GM12892 (cell line): ENCODE data around the gene PRIMA1.

Experiments used
- DNase-seq: peaks from one replicate; pipeline ENCODE4 v3.0.0; 2011; ENCODE audit not compliant: insufficient read length
- FAIRE-seq: peaks from 2 replicates; lab custom pipeline; 2011; peaks lifted over from hg19 to GRCh38; lab: Jason Lieb, UNC
- POLR2A ChIP-seq: IDR thresholded peaks from 2 replicates; pipeline ENCODE4 v1.6.1; 2011; ENCODE audit warnings: low read depth, low read length, control low read depth
- POLR2AphosphoS5 ChIP-seq: IDR thresholded peaks from 2 replicates; pipeline ENCODE4 v1.6.1; 2011; ENCODE audit warnings: low read depth, low read length, control low read depth
- TAF1 ChIP-seq: IDR thresholded peaks from 2 replicates; pipeline ENCODE4 v1.6.1; 2011; ENCODE audit warnings: low read depth, mild to moderate bottlenecking, control low read depth, low read length, borderline replicate concordance

The PRIMA1 gene

GRCh38 chr14:93747560-93747959, 40.7 kb downstream of the PRIMA1 start:
- no peak for FAIRE-seq
- TF ChIP-seq TAF1 (no peak), POLR2AphosphoS5 (no peak), POLR2A (no peak)
- no peak for DNase-seq

DNA sequence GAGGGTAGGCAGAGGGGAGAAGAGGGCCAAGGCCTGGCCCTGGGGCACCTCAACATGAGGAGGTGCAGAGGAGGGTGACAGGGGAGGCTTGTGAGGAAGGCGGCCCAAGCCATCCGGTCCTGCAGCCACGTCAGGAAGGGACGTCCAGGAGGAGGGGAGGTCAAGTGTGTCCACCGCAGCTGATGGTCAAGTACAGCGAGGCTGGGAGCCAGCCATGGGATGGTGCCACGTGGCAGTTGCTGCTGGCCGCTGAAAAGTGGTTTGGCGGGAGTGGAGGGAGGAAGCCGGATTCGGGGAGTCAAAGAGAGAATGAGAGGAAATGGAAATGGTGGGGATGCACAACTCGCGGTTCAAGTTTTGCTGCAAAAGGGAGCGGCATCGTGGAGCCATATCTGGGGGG, 41.2 kb downstream of the PRIMA1 start:
- FAIRE-seq, result no peak
- no peak for DNase-seq
- TF ChIP-seq POLR2A, result no peak

- FAIRE-seq, result no peak
- TF ChIP-seq POLR2AphosphoS5 (no peak), TAF1 (no peak), POLR2A (no peak)
- no peak for DNase-seq
Measured at GRCh38 chr14:93745603-93746273, 42.5 kb downstream of the PRIMA1 start.

DNA sequence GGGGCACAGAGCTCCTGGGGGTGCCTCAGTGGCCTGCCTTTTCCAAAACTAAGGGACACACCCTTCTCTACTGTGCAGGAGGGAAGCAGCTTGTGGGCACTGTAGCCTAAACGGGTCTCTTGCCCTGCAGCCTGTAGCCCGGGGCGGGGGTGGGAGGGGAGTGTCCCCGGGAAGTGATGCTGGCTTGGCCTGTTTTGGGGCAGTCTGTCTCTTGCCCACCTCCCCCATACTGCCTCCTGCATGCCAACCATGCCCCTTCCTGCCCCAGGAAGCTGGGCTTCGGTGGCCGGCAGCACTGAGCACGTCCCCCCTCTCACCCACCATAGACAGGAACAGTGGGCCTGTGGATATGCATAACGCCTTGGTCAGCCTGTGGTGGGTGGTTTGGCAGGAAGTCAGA, 43.4 kb downstream of the PRIMA1 start:
- FAIRE-seq (no peak), DNase-seq (no peak)
- no peak for TF ChIP-seq POLR2AphosphoS5
- no peak for TF ChIP-seq POLR2A
- no peak for TF ChIP-seq TAF1

GRCh38 chr14:93744176-93744575, 44.1 kb downstream of the PRIMA1 start:
- FAIRE-seq, result no peak
- no peak for DNase-seq
- TF ChIP-seq POLR2A, result no peak
- TF ChIP-seq TAF1, result no peak
- no peak for TF ChIP-seq POLR2AphosphoS5

DNA sequence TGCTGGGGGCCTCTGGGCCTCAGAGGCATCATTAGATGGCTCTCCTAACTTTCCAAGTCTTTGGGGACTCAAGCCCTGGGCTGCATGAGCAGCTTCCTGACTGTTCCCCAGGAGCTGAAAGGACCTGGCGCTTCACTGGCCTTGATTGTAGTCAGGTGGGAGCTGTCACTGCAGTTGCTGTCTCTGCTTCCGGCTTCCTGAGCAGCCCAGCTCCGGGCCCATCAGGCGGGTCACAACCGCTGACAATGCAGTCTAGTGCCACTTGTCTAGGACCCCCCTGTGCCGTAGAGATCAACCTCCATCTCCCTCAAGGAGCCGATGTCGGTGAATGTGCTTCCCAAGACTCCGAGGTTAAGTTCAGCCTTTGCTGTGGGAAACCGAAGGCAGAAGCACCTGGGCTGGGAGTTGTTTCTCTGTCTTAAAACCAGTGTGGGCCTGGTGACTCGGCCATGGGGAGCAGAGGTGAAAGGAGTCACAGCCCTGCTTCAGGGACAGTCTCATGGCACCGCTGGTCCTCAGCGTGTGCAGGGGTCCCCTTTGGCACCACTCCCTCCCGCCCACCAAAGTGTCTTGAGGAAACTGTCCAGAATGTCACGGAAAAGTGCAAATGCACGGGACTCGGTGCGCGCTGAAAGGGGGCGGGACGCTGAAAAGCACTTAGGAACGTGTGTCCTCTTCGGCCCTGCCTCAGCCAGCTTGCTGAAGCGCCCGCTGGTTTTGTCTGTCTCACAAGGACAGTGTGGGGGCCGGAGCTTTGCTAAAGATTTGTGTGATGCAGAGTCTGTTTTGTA, 44.8 kb downstream of the PRIMA1 start:
- TF ChIP-seq POLR2AphosphoS5 (no peak), POLR2A (no peak), TAF1 (no peak)
- DNase-seq (no peak), FAIRE-seq (no peak)

DNA sequence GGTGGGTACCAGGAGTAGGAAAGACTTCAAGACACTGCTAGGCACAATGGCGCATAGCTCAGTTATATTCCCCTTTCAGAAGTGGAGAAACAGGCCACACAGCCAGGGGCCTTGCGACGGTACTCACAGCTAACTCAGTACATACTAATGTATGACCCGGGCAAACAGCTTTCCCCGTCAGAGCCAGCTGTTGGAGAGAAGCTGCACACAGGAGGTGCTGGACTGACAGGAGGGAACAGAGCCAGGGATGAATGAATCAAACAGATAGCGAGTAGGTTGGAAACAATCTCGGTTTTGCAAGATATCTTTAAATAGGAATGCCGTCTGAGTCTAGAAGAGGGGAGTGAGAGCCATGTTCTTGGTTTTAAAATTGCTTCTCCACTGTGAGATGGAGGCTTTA, 45.5 kb downstream of the PRIMA1 start:
- TF ChIP-seq POLR2AphosphoS5 (no peak), POLR2A (no peak), TAF1 (no peak)
- DNase-seq (no peak), FAIRE-seq (no peak)

GRCh38 chr14:93741556-93742230, 46.6 kb downstream of the PRIMA1 start:
- TF ChIP-seq TAF1, result no peak
- no peak for TF ChIP-seq POLR2AphosphoS5
- no peak for TF ChIP-seq POLR2A
- DNase-seq (no peak), FAIRE-seq (no peak)

DNA sequence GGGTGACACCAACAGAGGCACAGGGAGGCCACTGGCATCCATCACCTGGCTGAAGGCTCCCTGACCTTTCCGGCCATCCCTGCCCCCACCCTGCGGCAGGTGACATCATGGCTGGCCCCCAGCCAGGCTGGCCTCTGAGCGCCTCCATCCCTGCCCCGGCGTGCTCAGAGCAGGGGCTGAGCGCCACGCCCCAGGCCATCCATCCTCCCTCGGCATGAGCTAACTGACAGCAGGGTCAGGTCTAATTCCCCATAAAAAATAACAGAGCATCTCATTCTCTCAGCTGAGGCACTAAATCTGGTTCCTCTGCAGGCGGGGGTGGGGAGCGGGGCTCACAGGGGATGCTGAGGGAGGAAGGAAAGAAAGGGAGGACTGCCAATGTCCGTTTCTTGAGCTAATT, 50.7 kb downstream of the PRIMA1 start:
- DNase-seq (no peak), FAIRE-seq (no peak)
- TF ChIP-seq POLR2AphosphoS5 (no peak), TAF1 (no peak), POLR2A (no peak)

- FAIRE-seq (no peak), DNase-seq (no peak)
- TF ChIP-seq POLR2A (no peak), POLR2AphosphoS5 (no peak), TAF1 (no peak)
Measured at GRCh38 chr14:93736378-93737014, 51.8 kb downstream of the PRIMA1 start.

- TF ChIP-seq POLR2AphosphoS5, result no peak
- no peak for TF ChIP-seq TAF1
- no peak for TF ChIP-seq POLR2A
- no peak for FAIRE-seq
Measured at GRCh38 chr14:93735206-93735605, 53.1 kb downstream of the PRIMA1 start.

More at GRCh38 chr14:93735206-93735605, 53.1 kb downstream of the PRIMA1 start:
- no peak for DNase-seq
